ENCODE measurements around the gene DCP1A. TPM values are rescaled to one million over a fixed set of nuclear protein-coding genes. Genes with fewer than 3 reads are reported as not detected.

Gene DCP1A
- total and polyA plus RNA-seq, 2 of the 13 experiments (the other 11 are each of a cell fraction or from before 2014, with no cell fraction given), result 14.2 to 41.2 TPM

GRCh38 chr3:53236112-53236841 lies 111.1 kb downstream of the DCP1A start (continued):
- no peak for TF ChIP-seq HNRNPH1 (optimal IDR thresholded peaks at IDR 0.05; ENCODE audit: low read depth, low read length)
- TF ChIP-seq YY1 (IDR thresholded peaks at IDR 0.05; ENCODE audit: insufficient read depth, insufficient replicate concordance, low read depth, low read length), result no peak
- TF ChIP-seq SUZ12 (IDR thresholded peaks at IDR 0.05; ENCODE audit: low read depth, low read length), result no peak
- no peak for TF ChIP-seq ZMYM4 (CRISPR knock-in tag; IDR thresholded peaks at IDR 0.05)
- peak; percentile 55; the same call in 1 of the 2 replicates for TF ChIP-seq KDM2A (CRISPR knock-in tag; IDR thresholded peaks at IDR 0.05; ENCODE audit: borderline replicate concordance, low read depth)
- TF ChIP-seq ZFAT (CRISPR knock-in tag; conservative IDR thresholded peaks at IDR 0.05), result no peak
- TF ChIP-seq MAFG (CRISPR knock-in tag; IDR thresholded peaks at IDR 0.05), result peak; percentile 97
- TF ChIP-seq NFE2 (CRISPR knock-in tag; IDR thresholded peaks at IDR 0.05), result peak; percentile 99
- TF ChIP-seq ZNF687 (CRISPR knock-in tag; IDR thresholded peaks at IDR 0.05), result peak; percentile 98
- no peak for TF ChIP-seq HHEX (CRISPR knock-in tag; IDR thresholded peaks at IDR 0.05)
- peak; percentile 56; the same call in 1 of the 2 replicates for TF ChIP-seq UBTF (CRISPR knock-in tag; IDR thresholded peaks at IDR 0.05)
- peak; percentile 83 for TF ChIP-seq ZBTB38 (CRISPR knock-in tag; IDR thresholded peaks at IDR 0.05)
- 0 out of 2 replicates have a peak, but pooled peaks have one; percentile 52 for TF ChIP-seq ZNF335 (CRISPR knock-in tag; IDR thresholded peaks at IDR 0.05)
- TF ChIP-seq CHD4 (IDR thresholded peaks at IDR 0.05; ENCODE audit: borderline replicate concordance, low read length), result no peak
- no peak for TF ChIP-seq SNAPC4 (CRISPR knock-in tag; IDR thresholded peaks at IDR 0.05)
- no peak for TF ChIP-seq HINFP (CRISPR knock-in tag; IDR thresholded peaks at IDR 0.05; ENCODE audit: low read depth)
